ENCODE data around the gene TEX38.

- TF ChIP-seq CTCF (IDR thresholded peaks at IDR 0.05) (no peak), POLR2A (IDR thresholded peaks at IDR 0.05) (no peak)
Observed at GRCh38 chr1:46697053-46697452, 25.4 kb downstream of the TEX38 start.
